H1 (cell line): ENCODE measurements around the gene SHROOM3. TPM values are rescaled to one million over a fixed set of nuclear protein-coding genes. Genes with fewer than 3 reads are reported as not detected.

Experiments
- CTCF ChIA-PET: fragments of 300-600 bp; sonication (Branson Sonifier 250); formaldehyde crosslinking; loops from one replicate; lab custom pipeline; 2021; ENCODE audit not compliant: partially characterized antibody; lab: Charles Lee
- POLR2A ChIA-PET: fragments of 300-600 bp; sonication (Branson Sonifier 250); formaldehyde crosslinking; loops from one replicate; lab custom pipeline; 2021; ENCODE audit warnings: inconsistent platforms; ENCODE audit not compliant: partially characterized antibody; lab: Charles Lee
- DNase-seq, 2 experiments: peaks; one replicate each; pipeline versions ENCODE4 v3.0.0 to v3.0.0-alpha.2; 2010 to 2022; ENCODE audit warnings: low spot score in 2 of 2, low read depth in 1 of 2, mixed read lengths in 1 of 2
- FAIRE-seq: peaks from 2 replicates; lab custom pipeline; 2011; peaks lifted over from hg19 to GRCh38; lab: Jason Lieb, UNC
- H2AFZ ChIP-seq: 2 replicates; pipeline ENCODE4 v1.8.1; 2012; ENCODE audit warnings: low read length, inconsistent platforms
- H2AK5ac ChIP-seq: 2 replicates; pipeline ENCODE4 v1.6.1; 2013; ENCODE audit warnings: low read depth, low read length
- H2BK120ac ChIP-seq: replicated peaks from 2 replicates; pipeline ENCODE3; 2013; ENCODE audit warnings: low read depth, low read length, inconsistent platforms
- H2BK12ac ChIP-seq: 2 replicates; pipeline ENCODE4 v1.6.1; 2013; ENCODE audit warnings: low read depth, low read length
- H2BK15ac ChIP-seq: 2 replicates; pipeline ENCODE4 v1.6.1; 2013; ENCODE audit warnings: low read length
- H2BK20ac ChIP-seq: 2 replicates; pipeline ENCODE4 v1.6.1; 2013; ENCODE audit warnings: low read length
- H2BK5ac ChIP-seq: 2 replicates; pipeline ENCODE4 v1.6.1; 2013; ENCODE audit warnings: low read depth, low read length
- H3K14ac ChIP-seq: 2 replicates; pipeline ENCODE4 v1.6.1; 2013; ENCODE audit warnings: inconsistent platforms; ENCODE audit not compliant: insufficient read length
- H3K18ac ChIP-seq: 2 replicates; pipeline ENCODE4 v1.6.1; 2013; ENCODE audit warnings: low read length; ENCODE audit errors: extremely low read depth
- H3K23ac ChIP-seq: 2 replicates; pipeline ENCODE4 v1.6.1; 2013; ENCODE audit warnings: inconsistent platforms; ENCODE audit not compliant: insufficient read length
- H3K23me2 ChIP-seq: 2 replicates; pipeline ENCODE4 v1.6.1; 2013; ENCODE audit warnings: low read depth, low read length
- H3K27ac ChIP-seq: 2 replicates; pipeline ENCODE4 v1.6.1; 2011; ENCODE audit warnings: low read depth, low read length, inconsistent platforms
- H3K27me3 ChIP-seq, 4 experiments: replicated peaks in 1 of 4; 1 replicate in 1 of 4; 2 replicates in 3 of 4; pipeline versions ENCODE4 v1.6.1 to v1.8.1; 2011 to 2013; ENCODE audit warnings: low read length in 3 of 4, mild to moderate bottlenecking in 3 of 4, inconsistent platforms in 2 of 4, mixed read lengths in 2 of 4, moderate library complexity in 1 of 4; ENCODE audit not compliant: control insufficient read depth in 3 of 4, insufficient read depth in 3 of 4; ENCODE audit errors: extremely low read depth in 1 of 4
- H3K36me3 ChIP-seq, 4 experiments: 2 replicates each; pipeline versions ENCODE4 v1.6.1 to v1.8.1; 2011 to 2013; ENCODE audit warnings: mild to moderate bottlenecking in 4 of 4, low read length in 3 of 4, moderate library complexity in 2 of 4, control low read depth in 1 of 4, inconsistent platforms in 1 of 4; ENCODE audit not compliant: insufficient read depth in 4 of 4, control insufficient read depth in 2 of 4
- H3K4ac ChIP-seq: replicated peaks from 2 replicates; pipeline ENCODE3; 2013; ENCODE audit warnings: low read length, low read depth, mixed read lengths, inconsistent platforms; ENCODE audit not compliant: insufficient read length
- H3K4me1 ChIP-seq, 4 experiments: replicated peaks in 1 of 4; 1 replicate in 1 of 4; 2 replicates in 3 of 4; pipeline versions ENCODE4 v1.6.1 to v1.8.1; 2011 to 2013; ENCODE audit warnings: low read length in 3 of 4, inconsistent platforms in 2 of 4, mixed read lengths in 1 of 4; ENCODE audit not compliant: insufficient read depth in 4 of 4, control insufficient read depth in 3 of 4
- H3K4me2 ChIP-seq, 2 experiments: 2 replicates each; pipeline versions ENCODE4 v1.6.1 to v1.8.1; 2011 to 2013; ENCODE audit warnings: low read depth in 2 of 2, low read length in 2 of 2, control low read depth in 1 of 2, inconsistent platforms in 1 of 2, mild to moderate bottlenecking in 1 of 2; ENCODE audit not compliant: insufficient read depth in 1 of 2
- H3K4me3 ChIP-seq, 4 experiments: fragments of 200-600, 300-600 bp in 1 of 4; sonication (generic), shearing (Covaris generic), sonication (Bioruptor Twin) in 1 of 4; 2 replicates each; pipeline versions ENCODE4 v1.5.1 to v1.8.1; 2011 to 2016; ENCODE audit warnings: low read length in 4 of 4, low read depth in 3 of 4, control low read depth in 2 of 4, inconsistent platforms in 2 of 4, mild to moderate bottlenecking in 2 of 4, mixed read lengths in 1 of 4, moderate library complexity in 1 of 4; ENCODE audit not compliant: insufficient read depth in 2 of 4; ENCODE audit errors: extremely low read depth in 1 of 4
- H3K56ac ChIP-seq: replicated peaks from 2 replicates; pipeline ENCODE3; 2013; ENCODE audit warnings: low read depth, mild to moderate bottlenecking, mixed read lengths, low read length, inconsistent platforms; ENCODE audit not compliant: insufficient read length
- H3K79me1 ChIP-seq: 2 replicates; pipeline ENCODE4 v1.6.1; 2013; ENCODE audit warnings: low read depth, low read length, control low read depth
- H3K79me2 ChIP-seq, 2 experiments: 2 replicates each; pipeline versions ENCODE4 v1.6.1 to v1.8.1; 2012 to 2013; ENCODE audit warnings: low read length in 2 of 2, mild to moderate bottlenecking in 2 of 2, inconsistent platforms in 1 of 2; ENCODE audit not compliant: insufficient read depth in 2 of 2, control insufficient read depth in 1 of 2
- H3K9ac ChIP-seq, 4 experiments: replicated peaks in 1 of 4; 1 replicate in 1 of 4; 2 replicates in 3 of 4; pipeline versions ENCODE4 v1.6.1 to v1.8.1; 2011 to 2013; ENCODE audit warnings: low read depth in 3 of 4, low read length in 3 of 4, control low read depth in 2 of 4, mild to moderate bottlenecking in 2 of 4, moderate library complexity in 2 of 4, inconsistent platforms in 1 of 4; ENCODE audit errors: extremely low read depth in 1 of 4
- H3K9me3 ChIP-seq, 2 experiments: 2 replicates each; pipeline versions ENCODE4 v1.6.1 to v1.8.1; 2012 to 2013; ENCODE audit warnings: mild to moderate bottlenecking in 2 of 2, moderate library complexity in 2 of 2, control low read depth in 1 of 2, inconsistent platforms in 1 of 2, low read depth in 1 of 2, low read length in 1 of 2, mixed read lengths in 1 of 2; ENCODE audit not compliant: insufficient read depth in 2 of 2
- H4K20me1 ChIP-seq, 2 experiments: replicated peaks in 1 of 2; 2 replicates each; pipeline versions ENCODE3 to v1.8.1; 2011 to 2013; ENCODE audit warnings: inconsistent platforms in 2 of 2, low read length in 2 of 2, mild to moderate bottlenecking in 1 of 2; ENCODE audit not compliant: insufficient read depth in 2 of 2, control insufficient read depth in 1 of 2
- H4K5ac ChIP-seq: 2 replicates; pipeline ENCODE4 v1.6.1; 2013; ENCODE audit warnings: low read length, low read depth, mixed read lengths, inconsistent platforms; ENCODE audit not compliant: insufficient read length
- H4K8ac ChIP-seq: 2 replicates; pipeline ENCODE4 v1.8.0; 2013; ENCODE audit warnings: mild to moderate bottlenecking, moderate library complexity, low read length, inconsistent platforms; ENCODE audit not compliant: insufficient read depth; ENCODE audit errors: extremely low read depth
- H4K91ac ChIP-seq: replicated peaks from 2 replicates; pipeline ENCODE3; 2013; ENCODE audit warnings: low read length, mixed read lengths, inconsistent platforms; ENCODE audit not compliant: insufficient read length
- SAP30 ChIP-seq: fragments of 300-600 bp; sonication (generic); IDR thresholded peaks from 2 replicates; pipeline ENCODE4 v1.7.1; 2012; ENCODE audit warnings: low read length, moderate library complexity, mild to moderate bottlenecking, inconsistent platforms; ENCODE audit not compliant: insufficient read depth, insufficient replicate concordance
- polyA plus RNA-seq, 7 experiments: library from polyadenylated mRNA; depleted of rRNA in 3 of 7; stranded (reverse) in 5 of 7; unstranded in 2 of 7; fragments of >200 nt in 5 of 7; fragments of 200-250 nt in 2 of 7; gene quantifications; 1 replicate in 5 of 7; 2 replicates in 1 of 7; 4 replicates in 1 of 7; pipeline versions ENCODE4 v1.2.1 to v1.2.3, GENCODE V29; 2011 to 2013; ENCODE audit warnings: missing spikeins in 2 of 7, mixed read lengths in 2 of 7
- total RNA-seq: library from RNA; stranded (reverse); fragmentation: NEBNext Ultra II Directional; extraction: Animal tissue kit (Norgen Biotek cat#: 25700); gene quantifications from 2 replicates; pipeline ENCODE4 v1.2.1, GENCODE V29; 2021

SHROOM3 gene
- total and polyA plus RNA-seq, 2 of the 8 experiments (the other 6 are each of a cell fraction or from before 2014, with no cell fraction given): 15.8 to 34.0 TPM

GRCh38 chr4:76654791-76655190 lies 219.8 kb downstream of the SHROOM3 start:
- Histone ChIP-seq H3K4ac (no peak overlapping the region), H3K9ac (no peak overlapping the region), H3K14ac (no peak overlapping the region), H2BK15ac (no peak overlapping the region), H2BK5ac (no peak overlapping the region), H2BK12ac (no peak overlapping the region), H4K20me1 (no peaks in the 10 kb centered on the region), H4K8ac (no peak overlapping the region), H2AFZ (no peak overlapping the region), H3K27me3 (no peaks in the 10 kb centered on the region), H2BK20ac (no peak overlapping the region), H3K18ac (no peak overlapping the region), H3K9me3 (no peaks in the 10 kb centered on the region), H3K27ac (no peak overlapping the region), H4K5ac (no peak overlapping the region), H3K4me2 (no peak overlapping the region), H3K23ac (no peak overlapping the region), H2AK5ac (no peak overlapping the region), H3K23me2 (no peaks in the 10 kb centered on the region), H2BK120ac (no peak overlapping the region), H3K4me1 (no peaks in the 10 kb centered on the region), H3K56ac (no peak overlapping the region), H3K79me1 (no peaks in the 10 kb centered on the region), H4K91ac (no peak overlapping the region), H3K79me2 (no peaks in the 10 kb centered on the region), H3K36me3 (no peaks in the 10 kb centered on the region), H3K4me3 (no peak overlapping the region)
- ChIA-PET CTCF (interaction anchor here (1.3 kb wide), 1 partner anchor 14 kb away, joined by 4 read pairs; no protein-coding TSS in a partner anchor), POLR2A (interaction anchor here (1.3 kb wide), 2 partner anchors 34 to 78 kb away, joined by 3 to 4 read pairs; no protein-coding TSS in a partner anchor)
- no peak for DNase-seq
- no peak for FAIRE-seq
- TF ChIP-seq SAP30: no peak
